ENCODE data around the gene MAPRE2. TPM values are rescaled to one million over a fixed set of nuclear protein-coding genes. Genes with fewer than 3 reads are reported as not detected.

The MAPRE2 gene
- total RNA-seq, 2 donors from 2014 or later = 25.5 to 32.2 TPM

DNA sequence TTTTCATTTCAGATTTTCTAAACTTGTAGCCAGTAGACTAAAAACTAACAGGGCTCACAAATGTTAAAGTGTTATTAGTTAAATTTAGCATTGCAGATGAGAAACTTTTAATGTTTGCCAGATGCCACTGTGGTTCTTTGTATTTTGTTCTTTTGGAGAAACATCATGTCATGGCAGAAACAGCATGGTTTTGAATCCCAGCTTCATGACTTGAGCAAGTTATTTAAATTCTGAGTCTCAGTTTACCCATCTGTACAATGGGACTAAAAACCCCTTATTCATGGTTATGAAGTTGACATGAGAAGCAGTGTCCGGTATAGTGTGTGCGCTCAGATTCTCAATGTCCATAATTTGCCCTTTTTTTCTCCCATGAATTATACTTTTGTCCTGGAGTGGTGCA, 56.5 kb downstream of the MAPRE2 start:
- H3K27me3 ChIP-seq = no peaks in the 10 kb centered on the region
- H3K4me1 ChIP-seq = no peaks in the 10 kb centered on the region
- no peak for DNase-seq
- H3K9ac ChIP-seq (ENCODE audit: low read depth in 2 of 2, low read length in 2 of 2) = no peak overlapping the region
- no peak overlapping the region for H3K4me3 ChIP-seq
- intact Hi-C loops (cut with DNase I) = no loop called here
- no peak overlapping the region for H3K27ac ChIP-seq
- H3K9me3 ChIP-seq = no peaks in the 10 kb centered on the region
- H3K36me3 ChIP-seq = no peaks in the 10 kb centered on the region
- TF ChIP-seq CTCF (IDR thresholded peaks at IDR 0.05) = no peak

DNA sequence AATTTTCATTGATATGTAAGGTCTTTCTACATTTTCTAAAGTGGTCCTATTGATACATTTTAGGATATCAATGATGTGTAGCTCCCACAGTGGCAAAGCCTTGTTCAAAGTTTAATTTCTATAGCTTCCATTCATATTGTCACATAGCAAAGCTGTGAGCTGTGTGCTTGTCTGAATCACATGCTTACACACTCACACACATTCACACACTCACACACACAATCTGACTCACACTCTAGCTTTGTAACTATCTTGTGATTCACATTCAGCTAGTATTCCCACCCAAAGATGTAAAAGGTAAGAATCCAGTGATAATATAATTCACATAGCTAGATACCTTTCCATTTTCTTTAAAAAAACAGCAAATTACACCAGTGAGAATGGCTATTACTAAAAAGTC, 58.7 kb downstream of the MAPRE2 start:
- intact Hi-C loops (cut with DNase I) = no loop called here
- Histone ChIP-seq H3K27me3 (no peaks in the 10 kb centered on the region), H3K36me3 (no peaks in the 10 kb centered on the region), H3K27ac (no peak overlapping the region), H3K4me1 (no peaks in the 10 kb centered on the region), H3K9me3 (no peaks in the 10 kb centered on the region), H3K9ac (ENCODE audit: low read depth in 2 of 2, low read length in 2 of 2) (no peak overlapping the region), H3K4me3 (no peak overlapping the region)
- no peak for DNase-seq
- TF ChIP-seq CTCF (IDR thresholded peaks at IDR 0.05) = no peak

DNA sequence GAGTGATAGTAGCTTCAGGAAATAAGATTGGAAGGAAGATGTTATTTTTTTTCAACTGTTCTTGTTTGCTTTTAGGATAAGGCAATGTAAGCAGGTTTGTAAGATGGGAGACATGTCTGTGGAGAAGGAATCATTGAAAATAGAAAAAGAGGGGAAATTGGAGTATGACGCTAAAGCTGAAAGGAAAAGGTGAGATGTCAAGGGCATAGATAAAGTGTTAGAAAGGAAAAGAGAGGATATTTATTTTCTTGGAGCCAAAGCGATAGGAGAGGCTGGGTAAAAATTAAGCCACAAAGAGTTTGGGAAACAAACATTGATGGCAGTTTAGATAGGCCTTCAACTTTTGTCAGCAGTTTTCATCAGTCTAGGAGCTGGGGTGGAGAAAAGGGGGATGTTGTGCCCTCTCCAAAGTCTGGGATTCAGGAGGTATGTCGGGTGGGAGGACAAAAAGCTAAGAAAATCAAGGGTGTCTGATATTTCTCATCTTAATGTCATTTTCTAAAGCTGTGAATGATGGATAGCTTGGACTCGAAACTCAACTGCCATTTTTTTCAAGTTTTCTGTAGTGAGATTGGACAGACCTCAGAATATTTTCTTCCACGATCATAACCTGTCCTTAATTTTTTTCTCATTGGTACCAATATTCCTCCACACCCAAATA, 63.3 kb downstream of the MAPRE2 start:
- TF ChIP-seq CTCF (IDR thresholded peaks at IDR 0.05) = no peak

GRCh38 chr18:35106013-35106844, 65.0 kb downstream of the MAPRE2 start:
- DNase-seq = no peak
- Histone ChIP-seq H3K9ac (ENCODE audit: low read depth in 2 of 2, low read length in 2 of 2) (no peak overlapping the region), H3K27me3 (no peaks in the 10 kb centered on the region), H3K4me1 (no peaks in the 10 kb centered on the region), H3K9me3 (no peaks in the 10 kb centered on the region), H3K36me3 (no peaks in the 10 kb centered on the region), H3K27ac (no peak overlapping the region), H3K4me3 (no peak overlapping the region)
- TF ChIP-seq CTCF (IDR thresholded peaks at IDR 0.05) = no peak
- intact Hi-C loops (cut with DNase I) = no loop called here

More for the DNA sequence above, 63.3 kb downstream of the MAPRE2 start:
- H3K27ac ChIP-seq = no peak overlapping the region
- no peaks in the 10 kb centered on the region for H3K27me3 ChIP-seq
- no peak overlapping the region for H3K9ac ChIP-seq (ENCODE audit: low read depth in 2 of 2, low read length in 2 of 2)
- intact Hi-C loops (cut with DNase I) = no loop called here
- no peaks in the 10 kb centered on the region for H3K36me3 ChIP-seq
- H3K9me3 ChIP-seq = no peaks in the 10 kb centered on the region
- no peak for DNase-seq
- H3K4me1 ChIP-seq = no peaks in the 10 kb centered on the region
- H3K4me3 ChIP-seq = no peak overlapping the region

- H3K9ac ChIP-seq (ENCODE audit: low read depth in 2 of 2, low read length in 2 of 2) = no peak overlapping the region
- H3K9me3 ChIP-seq = no peaks in the 10 kb centered on the region
- DNase-seq = no peak
- intact Hi-C loops (cut with DNase I) = no loop called here
- H3K36me3 ChIP-seq = no peaks in the 10 kb centered on the region
- no peaks in the 10 kb centered on the region for H3K4me1 ChIP-seq
- no peak overlapping the region for H3K27ac ChIP-seq
- TF ChIP-seq CTCF (IDR thresholded peaks at IDR 0.05) = no peak
- H3K27me3 ChIP-seq = no peaks in the 10 kb centered on the region
- no peak overlapping the region for H3K4me3 ChIP-seq
Measured at GRCh38 chr18:35106845-35107148, 65.6 kb downstream of the MAPRE2 start.
